GM18511 (cell line): ENCODE results near the gene GPR65.
A peak's percentile ranks its signal among the peaks of the same experiment; 100 is the strongest.

Experiments used
- ATAC-seq: cut with Tn5 transposase; IDR thresholded peaks from one replicate; pipeline ENCODE4 v1.9.1; 2021; ENCODE audit warnings: mild to moderate bottlenecking, moderate library complexity; ENCODE audit not compliant: unreplicated experiment

Gene GPR65, protein sequence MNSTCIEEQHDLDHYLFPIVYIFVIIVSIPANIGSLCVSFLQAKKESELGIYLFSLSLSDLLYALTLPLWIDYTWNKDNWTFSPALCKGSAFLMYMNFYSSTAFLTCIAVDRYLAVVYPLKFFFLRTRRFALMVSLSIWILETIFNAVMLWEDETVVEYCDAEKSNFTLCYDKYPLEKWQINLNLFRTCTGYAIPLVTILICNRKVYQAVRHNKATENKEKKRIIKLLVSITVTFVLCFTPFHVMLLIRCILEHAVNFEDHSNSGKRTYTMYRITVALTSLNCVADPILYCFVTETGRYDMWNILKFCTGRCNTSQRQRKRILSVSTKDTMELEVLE

DNA sequence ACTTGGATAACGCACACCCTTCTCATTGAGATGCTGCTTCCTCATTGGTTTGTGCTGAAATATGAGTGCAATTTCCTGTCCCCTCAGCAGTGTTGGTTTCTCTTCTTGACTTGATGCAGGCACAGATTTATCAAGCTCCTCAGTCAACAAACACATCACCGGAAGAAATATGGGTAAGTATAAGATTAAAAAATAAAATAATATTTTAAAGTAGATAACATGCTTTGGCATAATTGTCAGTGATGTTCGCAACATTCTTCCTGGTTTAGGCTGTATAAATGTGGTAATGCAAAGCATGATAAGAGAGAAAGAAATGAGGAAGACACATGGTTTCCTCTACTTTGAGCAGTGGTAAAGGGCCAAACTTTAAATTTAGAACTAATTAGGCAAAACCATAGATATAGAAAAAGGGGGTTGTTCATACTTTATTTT is at the start of gene GPR65:
Gene GPR65, plus strand, starts transcription at position 86 of the 432 bp plus-strand sequence. CDS start 5,713 bp downstream, outside the sequence.
- ATAC-seq = peak; percentile 69

DNA sequence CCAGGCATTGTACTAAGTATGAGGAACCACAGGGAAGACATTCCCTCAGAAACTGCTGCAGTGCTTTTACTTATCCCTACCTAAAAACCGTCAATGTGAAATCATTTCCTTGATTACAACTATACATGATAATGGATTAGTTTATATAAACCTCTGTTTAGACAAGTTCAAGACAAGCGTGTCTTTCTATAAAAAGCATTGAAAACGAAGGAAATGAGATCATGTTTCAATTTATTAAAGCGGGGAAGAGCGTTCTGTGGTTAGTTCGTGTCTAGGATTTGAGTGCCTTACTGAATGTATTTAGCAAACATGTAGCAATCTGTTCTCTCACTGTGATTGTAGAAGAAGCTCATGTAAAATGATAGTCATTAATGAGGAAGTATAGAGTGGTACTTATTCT is 49.4 kb upstream of the GPR65 start:
- no peak for ATAC-seq

DNA sequence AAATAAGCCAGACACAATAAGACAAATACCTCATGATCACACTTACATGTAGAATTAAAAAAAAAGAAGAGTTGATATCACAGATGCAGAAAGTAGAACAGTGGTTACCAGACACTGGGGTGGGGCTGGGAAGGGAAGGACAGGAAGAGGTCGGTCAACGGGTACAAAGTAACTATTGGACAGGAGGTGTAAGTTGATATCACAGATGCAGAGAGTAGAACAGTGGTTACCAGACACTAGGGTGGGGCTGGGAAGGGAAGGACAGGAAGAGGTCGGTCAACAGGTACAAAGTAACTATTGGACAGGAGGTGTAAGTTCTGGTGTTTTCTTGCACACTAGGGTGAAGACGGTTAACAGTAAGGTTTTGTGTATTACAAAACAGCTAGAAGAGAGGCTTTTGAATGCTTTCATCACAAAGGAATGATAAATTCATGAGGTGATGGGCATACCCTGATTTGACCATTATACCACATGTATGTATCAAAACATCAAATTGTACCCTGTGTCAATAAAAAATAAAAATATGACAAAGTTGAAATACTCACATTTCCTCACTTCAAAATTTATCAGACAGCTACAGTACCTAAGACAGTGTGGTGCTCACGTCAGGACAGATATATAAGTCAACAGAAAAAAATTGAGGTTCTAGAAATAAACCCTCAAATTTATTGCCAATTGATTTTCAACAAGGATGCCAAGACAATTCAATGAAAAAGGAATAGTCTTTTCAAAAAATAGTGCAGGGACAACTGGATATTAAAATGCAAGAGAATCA is 44.7 kb upstream of the GPR65 start:
- no peak for ATAC-seq

DNA sequence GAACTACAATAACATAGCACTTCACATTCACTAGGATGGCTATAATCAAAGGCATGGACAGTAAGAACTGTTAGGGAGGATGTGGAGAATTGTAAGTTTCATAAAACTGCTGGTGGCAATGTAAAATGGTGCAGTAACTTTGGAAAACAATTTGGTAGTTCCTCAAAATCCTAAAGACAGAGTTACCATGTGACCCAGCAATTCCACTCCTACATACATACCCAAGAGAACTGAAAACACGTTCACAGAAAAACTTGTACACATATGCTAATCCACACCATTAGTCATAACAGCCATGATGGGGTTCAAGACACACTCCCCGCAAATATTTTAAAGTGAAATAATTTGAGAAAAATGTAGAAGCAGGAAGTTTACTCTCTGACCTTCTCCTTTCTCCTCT is 43.7 kb upstream of the GPR65 start:
- ATAC-seq = no peak

DNA sequence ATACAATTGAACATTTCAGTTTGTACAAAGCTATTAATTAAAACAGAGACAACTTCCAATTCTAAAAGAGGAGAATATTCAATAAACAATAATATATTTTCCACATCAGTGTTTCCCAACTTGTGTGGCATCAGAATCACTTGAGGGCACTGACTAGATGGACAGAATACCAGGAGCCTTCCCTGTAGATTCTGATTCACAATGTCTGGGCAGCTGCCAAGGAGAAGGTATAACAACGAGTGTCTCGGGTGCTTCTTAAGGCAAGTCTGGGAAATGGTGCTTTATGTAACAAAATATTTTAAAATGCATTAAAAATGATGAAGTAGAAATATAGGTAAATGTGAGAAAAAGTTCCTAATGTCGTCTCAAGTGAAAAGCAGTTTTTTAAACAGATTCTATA is 38.1 kb upstream of the GPR65 start:
- ATAC-seq = no peak

DNA sequence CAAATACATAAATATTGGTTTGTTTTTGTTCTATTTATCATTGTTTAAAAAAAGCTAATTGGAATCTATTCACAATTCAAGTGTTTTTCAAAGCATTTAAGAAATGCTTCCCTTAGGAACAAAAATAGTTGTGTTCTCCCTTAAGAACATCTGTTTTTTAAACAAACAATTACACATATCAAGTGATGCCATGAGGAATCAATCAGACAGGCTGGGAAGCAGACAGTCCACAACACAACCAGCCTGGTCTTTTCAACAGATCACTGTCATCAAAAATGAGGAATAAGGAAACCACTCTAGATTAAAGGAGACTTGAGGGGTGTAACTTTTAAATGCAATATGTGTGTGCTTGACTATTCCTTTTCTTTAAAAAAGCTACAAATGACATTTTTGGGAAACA is 37.4 kb upstream of the GPR65 start:
- ATAC-seq = no peak

DNA sequence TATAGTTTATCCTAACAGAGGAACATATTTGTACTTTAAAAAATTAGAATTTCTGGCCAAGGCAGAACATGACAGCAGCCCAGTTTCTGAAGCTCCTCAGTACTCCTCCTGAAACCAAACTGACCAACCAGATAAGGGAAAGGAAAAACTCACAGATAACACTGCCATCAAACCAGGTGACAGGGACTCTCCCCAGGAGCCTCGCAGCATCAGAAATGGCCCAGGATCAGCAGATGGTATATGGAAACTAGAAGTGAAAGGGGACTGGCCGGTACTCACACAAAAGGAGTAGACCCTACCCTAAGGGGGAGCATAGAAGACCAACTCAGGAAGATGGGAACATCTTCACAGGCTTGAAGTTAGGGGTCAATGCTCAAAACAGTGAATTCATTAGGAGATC is 33.9 kb upstream of the GPR65 start:
- peak; percentile 97 for ATAC-seq

DNA sequence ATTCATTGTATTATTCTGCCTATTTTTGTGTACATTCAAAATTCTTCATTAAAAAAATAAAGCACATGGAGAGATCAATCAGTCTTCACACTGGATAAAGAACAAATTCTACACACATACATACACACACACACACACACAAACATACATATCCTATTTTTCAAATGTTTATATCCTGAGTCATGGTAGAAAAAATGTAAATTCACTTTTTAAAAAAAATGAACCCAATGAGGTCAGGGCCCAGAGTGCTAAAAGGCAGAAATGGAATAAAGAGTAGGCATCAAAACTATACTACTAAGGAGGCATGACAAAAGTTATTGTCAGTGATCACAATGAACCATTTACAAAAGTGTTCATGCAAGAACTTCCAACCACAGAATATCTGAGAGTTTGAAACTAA is 29.3 kb upstream of the GPR65 start:
- no peak for ATAC-seq

DNA sequence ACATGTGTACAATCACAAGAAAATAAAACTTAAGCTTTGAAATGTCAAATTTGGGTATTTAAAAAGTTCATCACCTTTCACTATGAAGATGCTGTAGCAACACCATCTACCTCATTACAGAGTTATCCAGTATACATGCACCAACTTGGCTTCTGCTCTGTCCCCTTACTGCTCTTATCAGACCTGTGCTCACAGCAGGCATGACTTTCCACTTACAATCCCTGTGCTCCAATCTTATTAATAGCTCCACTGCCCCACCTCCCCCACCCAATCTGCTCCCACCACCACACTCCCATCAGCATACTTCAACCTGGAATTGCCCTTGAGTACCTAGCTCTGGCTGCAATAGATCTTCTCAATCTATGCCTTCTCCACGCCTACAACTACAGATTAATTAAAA is 25.2 kb upstream of the GPR65 start:
- ATAC-seq = no peak

DNA sequence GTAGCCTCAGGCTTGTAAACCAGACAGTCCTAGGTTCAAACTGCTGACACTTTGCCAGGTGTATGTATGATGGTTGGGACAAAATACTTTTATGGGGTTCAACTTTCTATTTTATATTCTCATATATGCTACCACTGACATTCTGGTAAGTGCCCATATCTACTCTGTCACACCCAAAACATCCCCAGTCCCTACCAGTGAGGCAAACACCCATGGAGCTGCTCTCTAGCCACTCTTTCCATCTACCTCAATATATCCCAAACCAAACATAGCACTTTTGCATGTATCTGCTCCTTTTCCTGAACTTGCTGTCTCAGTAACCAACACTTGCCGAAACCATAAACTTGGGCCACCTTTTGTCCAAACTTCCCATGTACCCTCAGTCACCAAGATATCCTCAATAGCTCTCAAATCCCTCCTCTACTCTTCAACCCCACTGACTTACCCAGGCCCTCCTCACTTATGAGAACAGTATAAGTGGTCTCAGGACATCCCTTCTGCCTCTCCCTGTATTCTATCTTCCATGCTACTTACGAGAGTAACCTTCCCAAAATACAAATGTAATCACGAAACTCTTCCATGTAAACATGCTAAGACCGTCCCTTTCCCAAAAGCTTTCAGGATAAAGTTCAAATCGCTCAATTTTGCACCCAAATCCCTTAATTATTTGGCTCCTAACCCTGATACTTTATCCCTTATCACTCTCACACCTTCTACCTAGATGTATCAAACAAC is 15.5 kb upstream of the GPR65 start:
- no peak for ATAC-seq

DNA sequence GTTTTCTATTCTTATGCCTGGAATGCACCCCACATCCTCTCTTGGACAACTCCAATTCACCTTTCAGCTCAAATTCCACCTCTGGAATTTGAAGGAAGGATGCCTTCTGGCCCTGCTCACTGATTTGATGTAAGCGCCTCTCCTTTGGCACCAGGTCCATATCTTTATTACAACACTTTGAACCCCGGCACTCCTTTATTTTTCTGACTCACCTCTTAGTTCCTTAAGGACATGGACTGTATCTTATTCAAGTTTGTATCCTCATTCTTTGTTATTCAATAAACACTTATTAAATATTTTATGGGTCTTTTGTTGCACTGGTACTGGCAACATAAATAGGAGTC is 15.0 kb upstream of the GPR65 start:
- no peak for ATAC-seq

DNA sequence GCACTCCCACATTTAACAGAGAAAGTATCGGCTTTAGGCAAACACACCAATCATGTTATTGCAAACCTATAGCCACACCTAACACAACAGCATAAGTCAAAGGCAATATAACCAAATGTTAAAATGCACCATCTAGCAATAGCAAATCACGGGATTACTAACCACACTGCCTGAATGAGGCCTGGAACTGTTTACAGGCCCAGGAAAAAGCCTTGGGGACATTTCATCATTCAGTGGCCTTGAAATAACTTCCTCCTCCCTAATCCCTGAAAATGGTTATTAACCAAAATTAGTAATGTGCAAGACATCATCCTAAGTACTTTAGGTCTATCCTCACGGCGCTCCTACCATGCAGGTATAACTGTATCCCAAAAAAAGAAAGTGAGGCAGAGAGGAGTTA is 14.3 kb upstream of the GPR65 start:
- no peak for ATAC-seq

DNA sequence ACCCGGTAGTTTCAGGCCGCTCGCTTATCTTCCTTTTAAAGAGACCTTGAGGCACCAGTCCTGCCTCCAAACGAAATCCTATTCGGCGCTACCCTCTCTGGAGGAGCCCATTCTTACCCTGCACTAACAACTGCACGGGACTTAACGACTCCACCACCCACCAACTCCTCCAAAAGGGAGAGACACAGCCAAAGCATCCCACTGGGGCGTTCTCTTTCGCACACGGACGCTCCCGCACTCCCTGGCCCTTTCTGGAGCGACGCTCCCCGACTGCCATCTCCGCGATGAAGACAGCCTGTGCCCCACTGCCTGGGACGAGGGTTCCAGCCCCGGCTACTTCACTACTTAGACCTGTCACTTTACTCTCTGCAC is 12.6 kb upstream of the GPR65 start:
- ATAC-seq = peak; percentile 9

DNA sequence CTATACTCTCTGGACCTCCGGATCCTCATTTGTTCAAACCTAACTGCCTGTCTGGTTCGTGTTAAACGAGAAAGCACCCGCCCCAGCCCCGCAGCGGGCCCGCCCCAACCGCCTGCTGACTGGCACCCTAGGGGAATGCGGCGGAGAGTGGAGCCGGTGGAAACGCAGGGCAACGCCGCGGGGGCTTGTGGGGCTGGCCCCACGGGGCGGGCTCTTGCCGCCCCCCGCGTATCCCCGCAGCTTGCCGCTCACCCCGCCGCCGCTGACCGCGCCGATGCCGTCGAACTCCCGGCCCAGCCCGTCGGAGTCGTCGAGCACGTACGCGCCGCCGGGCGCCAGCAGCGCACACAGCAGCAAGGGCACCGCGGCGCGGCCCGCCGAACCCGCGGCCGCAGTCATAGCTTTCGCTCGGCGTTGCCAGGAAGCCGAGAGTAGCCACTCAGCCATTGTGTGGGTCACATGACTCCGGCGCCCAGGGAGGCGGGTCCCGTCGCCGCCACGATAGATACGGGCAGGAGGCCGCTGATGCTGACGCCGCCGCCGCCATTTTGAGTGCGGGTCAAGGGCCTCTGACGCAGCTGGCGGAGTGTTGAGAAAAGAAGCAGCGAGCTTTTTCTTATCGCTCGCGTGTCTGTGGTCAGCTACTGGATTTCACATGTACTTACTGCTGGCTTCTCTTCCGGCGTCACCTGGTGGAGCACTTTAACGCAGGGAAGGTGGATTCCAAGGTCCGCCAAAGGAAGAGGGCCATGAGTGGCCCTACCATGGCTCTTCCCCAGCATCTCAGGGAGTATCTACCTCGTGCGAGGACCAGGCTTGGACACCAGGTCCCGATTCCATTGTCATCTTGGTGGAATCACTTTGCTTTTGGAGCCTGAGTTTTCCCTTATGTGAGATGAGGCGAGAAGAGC is 12.0 kb upstream of the GPR65 start, which contains the start of gene GALC:
Gene GALC, minus strand, starts transcription at position 465 of the 911 bp plus-strand sequence. Its CDS starts 18 bp downstream, at position 447.
- peak; percentile 86 for ATAC-seq

DNA sequence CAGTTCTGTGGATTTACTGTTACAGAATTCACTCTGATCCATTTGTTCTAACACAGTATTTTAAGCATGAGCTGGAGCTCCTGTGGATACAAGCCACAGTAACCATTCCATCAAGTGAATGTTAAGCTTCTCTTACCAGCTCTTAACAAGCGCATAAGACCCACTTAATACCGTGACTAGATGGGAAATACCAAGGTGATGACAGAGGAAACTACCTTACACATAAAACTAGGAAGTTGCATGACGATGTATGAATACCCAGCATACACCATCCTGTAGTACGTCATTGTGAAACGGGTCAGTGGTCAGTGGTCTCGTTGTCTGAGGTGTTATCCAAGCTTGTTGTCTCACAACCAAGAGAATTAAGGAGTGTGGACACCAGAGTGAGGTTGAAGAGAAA is 10.0 kb upstream of the GPR65 start:
- ATAC-seq = peak; percentile 38

DNA sequence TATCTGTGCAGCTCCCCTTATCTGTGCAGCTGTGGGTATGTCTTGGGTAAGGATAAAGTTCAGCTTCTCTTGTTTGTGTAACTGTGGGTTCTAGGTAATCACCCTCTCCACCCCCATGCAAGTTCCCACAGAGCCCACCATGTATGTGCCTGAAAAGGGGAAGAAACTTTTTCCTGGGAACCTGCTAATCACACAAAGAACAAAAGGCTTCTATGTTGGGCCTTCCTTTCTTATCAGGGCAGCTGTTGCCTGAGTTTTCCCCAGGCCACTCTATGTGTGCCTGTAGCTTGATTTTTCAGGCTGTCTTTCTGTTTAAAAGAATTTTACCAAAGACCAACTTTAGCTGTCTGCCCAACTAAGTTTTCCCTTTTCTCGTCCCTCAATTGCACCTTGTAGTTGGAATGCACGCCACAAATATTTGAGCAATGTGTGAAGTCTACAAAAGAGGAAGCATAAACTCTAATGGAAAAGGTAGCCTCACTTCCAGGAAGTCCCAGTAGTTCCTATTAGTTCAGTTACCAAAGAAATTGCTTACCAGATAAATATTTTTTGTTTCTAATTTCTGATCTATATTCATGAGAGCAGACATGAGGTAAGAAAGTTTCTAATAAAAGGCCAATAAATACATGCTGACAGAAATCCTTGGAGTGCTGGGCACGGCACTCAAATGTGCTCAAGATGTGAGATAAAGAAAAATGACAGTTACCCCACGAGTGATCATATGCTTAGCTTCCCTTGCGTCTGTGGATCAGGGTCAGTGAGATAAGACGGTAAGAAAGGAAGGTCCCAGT is 9.2 kb upstream of the GPR65 start:
- no peak for ATAC-seq

DNA sequence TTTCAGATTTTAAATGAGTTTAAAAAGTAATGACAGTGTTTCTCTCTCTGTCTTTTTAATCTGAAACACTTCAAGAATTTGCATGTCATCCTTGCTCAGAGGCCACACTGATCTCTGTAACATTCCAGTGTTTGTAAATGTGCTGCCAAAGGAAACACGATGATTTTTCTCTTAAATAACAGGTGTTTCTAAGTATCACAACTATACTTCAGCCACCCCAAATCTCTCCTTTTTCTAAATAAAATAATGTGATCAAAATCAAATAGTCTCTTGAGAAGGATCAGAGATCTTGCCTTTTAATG is 8.7 kb upstream of the GPR65 start:
- no peak for ATAC-seq

DNA sequence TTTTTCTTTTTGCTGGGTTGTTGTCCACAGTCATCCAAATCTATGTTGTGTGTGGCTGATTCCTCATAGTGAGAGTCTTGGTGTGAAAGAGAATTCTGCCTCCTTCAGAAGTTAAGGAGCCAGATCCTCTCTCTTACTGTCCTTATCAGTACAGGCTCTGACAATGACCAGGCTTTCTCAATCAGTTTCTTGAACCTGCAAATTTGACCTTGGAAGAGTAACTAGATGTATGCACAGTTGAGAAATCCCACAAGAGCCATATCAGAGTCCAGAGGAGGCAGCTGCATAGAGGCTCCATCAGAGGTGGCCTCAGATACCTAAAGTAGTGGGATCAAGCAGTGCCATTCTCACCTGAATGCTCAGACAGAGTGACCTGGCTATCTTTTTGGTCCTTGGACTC is 6.5 kb upstream of the GPR65 start:
- ATAC-seq = no peak

DNA sequence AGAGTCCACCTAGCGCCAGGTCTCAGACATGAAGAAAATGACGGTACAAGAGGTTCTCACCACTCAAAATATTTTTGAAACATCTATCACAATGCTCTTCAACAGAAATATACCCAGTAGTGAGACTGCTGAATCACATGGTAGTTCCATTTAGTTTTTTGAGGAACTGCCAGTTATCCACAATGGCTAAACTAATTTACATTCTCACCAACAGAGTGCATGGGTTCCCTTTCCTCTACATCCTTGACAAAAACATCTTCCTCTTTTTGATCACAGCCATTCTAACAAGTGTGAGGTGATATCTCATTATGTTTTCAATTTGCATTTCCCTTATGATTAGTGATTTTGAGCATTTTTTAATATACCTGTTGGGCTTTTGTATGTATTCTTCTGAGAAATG is 5.7 kb upstream of the GPR65 start:
- no peak for ATAC-seq

DNA sequence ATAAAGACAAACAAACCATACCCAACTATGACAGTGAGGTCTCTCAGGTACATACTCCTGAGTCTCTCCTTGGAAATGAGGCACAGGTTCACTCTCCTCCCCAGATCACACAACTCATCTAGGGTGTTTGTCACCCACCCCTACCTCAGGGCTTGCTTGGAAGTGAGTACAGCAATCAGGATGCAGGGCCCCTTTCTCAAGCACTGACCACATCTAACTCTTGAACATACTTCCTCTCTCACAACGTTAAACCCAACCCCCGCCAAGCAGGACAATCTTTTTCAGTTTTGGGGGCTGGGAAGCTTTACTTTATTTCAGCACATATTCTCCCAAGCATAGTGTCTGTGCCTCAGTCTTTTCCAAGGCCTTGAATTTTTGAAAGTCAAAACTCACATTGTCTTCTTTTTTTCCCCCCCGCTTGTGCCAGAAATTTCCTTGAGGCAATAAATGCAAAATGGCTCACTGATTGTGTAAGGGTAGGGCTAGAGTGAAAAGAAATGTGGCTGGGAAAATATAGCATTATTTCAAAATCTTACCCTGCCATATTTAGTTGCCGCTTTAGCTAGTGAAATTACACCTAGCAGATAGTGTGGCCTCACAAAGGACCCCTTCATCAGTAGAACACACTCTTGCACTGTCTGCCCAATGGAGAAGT is 2.4 kb upstream of the GPR65 start:
- peak; percentile 31 for ATAC-seq
